ENCODE measurements around the gene SSBP3. TPM values are rescaled to one million over a fixed set of nuclear protein-coding genes. Genes with fewer than 3 reads are reported as not detected.
A peak's percentile ranks its signal among the peaks of the same experiment; 100 is the strongest.

The SSBP3 gene
- total and polyA plus RNA-seq, 2 of the 13 experiments (the other 11 are each of a cell fraction or from before 2014, with no cell fraction given), result 8.5 to 17.6 TPM

DNA sequence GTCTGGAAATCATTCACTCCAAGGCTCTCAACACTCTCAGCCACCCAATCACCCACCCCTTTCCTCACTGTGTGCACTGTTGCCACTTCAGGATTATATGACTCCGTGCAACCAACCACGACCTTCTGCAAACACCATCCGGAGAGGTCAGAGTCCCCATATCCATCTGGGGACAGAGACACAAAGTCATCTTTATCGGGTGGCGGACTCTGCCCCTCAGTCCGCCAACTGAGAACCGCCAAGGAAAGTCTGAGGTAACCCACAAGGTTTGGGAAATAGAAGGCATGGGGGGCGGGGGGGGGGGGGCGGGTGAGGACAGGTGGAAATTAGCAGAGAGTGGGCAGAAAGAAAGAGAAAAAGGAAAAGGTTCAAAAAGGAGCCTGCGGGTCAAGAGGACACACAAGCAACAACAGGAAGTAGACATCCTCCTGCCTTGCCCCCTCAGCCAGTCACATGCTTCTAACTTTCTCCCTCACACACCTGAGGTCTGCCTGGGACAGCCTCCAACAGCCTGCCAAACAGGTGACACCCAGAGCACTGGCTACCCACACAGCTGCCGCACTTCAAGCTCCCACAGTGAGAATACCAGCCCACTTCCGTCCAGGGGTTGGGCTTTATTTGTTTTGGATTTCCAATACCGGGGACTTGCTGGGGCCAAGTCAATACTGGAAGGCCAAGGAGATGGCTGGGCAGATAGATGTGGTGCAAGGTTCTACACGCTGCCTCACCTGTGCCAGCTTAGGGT is 58.1 kb downstream of the SSBP3 start (continued):
- TF ChIP-seq, protein P1, sequence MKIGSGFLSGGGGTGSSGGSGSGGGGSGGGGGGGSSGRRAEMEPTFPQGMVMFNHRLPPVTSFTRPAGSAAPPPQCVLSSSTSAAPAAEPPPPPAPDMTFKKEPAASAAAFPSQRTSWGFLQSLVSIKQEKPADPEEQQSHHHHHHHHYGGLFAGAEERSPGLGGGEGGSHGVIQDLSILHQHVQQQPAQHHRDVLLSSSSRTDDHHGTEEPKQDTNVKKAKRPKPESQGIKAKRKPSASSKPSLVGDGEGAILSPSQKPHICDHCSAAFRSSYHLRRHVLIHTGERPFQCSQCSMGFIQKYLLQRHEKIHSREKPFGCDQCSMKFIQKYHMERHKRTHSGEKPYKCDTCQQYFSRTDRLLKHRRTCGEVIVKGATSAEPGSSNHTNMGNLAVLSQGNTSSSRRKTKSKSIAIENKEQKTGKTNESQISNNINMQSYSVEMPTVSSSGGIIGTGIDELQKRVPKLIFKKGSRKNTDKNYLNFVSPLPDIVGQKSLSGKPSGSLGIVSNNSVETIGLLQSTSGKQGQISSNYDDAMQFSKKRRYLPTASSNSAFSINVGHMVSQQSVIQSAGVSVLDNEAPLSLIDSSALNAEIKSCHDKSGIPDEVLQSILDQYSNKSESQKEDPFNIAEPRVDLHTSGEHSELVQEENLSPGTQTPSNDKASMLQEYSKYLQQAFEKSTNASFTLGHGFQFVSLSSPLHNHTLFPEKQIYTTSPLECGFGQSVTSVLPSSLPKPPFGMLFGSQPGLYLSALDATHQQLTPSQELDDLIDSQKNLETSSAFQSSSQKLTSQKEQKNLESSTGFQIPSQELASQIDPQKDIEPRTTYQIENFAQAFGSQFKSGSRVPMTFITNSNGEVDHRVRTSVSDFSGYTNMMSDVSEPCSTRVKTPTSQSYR (CRISPR knock-in tag; IDR thresholded peaks at IDR 0.05; ENCODE audit: borderline replicate concordance), result no peak
- TF ChIP-seq, protein P2, sequence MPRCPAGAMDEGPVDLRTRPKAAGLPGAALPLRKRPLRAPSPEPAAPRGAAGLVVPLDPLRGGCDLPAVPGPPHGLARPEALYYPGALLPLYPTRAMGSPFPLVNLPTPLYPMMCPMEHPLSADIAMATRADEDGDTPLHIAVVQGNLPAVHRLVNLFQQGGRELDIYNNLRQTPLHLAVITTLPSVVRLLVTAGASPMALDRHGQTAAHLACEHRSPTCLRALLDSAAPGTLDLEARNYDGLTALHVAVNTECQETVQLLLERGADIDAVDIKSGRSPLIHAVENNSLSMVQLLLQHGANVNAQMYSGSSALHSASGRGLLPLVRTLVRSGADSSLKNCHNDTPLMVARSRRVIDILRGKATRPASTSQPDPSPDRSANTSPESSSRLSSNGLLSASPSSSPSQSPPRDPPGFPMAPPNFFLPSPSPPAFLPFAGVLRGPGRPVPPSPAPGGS (CRISPR knock-in tag; IDR thresholded peaks at IDR 0.05), result no peak
- TF ChIP-seq, protein P3, sequence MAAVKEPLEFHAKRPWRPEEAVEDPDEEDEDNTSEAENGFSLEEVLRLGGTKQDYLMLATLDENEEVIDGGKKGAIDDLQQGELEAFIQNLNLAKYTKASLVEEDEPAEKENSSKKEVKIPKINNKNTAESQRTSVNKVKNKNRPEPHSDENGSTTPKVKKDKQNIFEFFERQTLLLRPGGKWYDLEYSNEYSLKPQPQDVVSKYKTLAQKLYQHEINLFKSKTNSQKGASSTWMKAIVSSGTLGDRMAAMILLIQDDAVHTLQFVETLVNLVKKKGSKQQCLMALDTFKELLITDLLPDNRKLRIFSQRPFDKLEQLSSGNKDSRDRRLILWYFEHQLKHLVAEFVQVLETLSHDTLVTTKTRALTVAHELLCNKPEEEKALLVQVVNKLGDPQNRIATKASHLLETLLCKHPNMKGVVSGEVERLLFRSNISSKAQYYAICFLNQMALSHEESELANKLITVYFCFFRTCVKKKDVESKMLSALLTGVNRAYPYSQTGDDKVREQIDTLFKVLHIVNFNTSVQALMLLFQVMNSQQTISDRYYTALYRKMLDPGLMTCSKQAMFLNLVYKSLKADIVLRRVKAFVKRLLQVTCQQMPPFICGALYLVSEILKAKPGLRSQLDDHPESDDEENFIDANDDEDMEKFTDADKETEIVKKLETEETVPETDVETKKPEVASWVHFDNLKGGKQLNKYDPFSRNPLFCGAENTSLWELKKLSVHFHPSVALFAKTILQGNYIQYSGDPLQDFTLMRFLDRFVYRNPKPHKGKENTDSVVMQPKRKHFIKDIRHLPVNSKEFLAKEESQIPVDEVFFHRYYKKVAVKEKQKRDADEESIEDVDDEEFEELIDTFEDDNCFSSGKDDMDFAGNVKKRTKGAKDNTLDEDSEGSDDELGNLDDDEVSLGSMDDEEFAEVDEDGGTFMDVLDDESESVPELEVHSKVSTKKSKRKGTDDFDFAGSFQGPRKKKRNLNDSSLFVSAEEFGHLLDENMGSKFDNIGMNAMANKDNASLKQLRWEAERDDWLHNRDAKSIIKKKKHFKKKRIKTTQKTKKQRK (IDR thresholded peaks at IDR 0.05; ENCODE audit: low read length), result no peak
- TF ChIP-seq, protein P4, sequence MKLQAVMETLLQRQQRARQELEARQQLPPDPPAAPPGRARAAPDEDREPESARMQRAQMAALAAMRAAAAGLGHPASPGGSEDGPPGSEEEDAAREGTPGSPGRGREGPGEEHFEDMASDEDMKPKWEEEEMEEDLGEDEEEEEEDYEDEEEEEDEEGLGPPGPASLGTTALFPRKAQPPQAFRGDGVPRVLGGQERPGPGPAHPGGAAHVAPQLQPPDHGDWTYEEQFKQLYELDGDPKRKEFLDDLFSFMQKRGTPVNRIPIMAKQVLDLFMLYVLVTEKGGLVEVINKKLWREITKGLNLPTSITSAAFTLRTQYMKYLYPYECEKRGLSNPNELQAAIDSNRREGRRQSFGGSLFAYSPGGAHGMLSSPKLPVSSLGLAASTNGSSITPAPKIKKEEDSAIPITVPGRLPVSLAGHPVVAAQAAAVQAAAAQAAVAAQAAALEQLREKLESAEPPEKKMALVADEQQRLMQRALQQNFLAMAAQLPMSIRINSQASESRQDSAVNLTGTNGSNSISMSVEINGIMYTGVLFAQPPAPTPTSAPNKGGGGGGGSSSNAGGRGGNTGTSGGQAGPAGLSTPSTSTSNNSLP (IDR thresholded peaks at IDR 0.05; ENCODE audit: low read depth, low read length), result no peak; the same call in 1 of the 2 replicates
- no peak for TF ChIP-seq NFIB (CRISPR knock-in tag; IDR thresholded peaks at IDR 0.05; ENCODE audit: borderline replicate concordance)
- TF ChIP-seq HDAC2 (CRISPR knock-in tag; IDR thresholded peaks at IDR 0.05), result peak; percentile 59
- TF ChIP-seq ZMYM4 (CRISPR knock-in tag; IDR thresholded peaks at IDR 0.05), result 0 out of 2 replicates have a peak, but pooled peaks have one; percentile 23
- peak; percentile 42; the same call in 1 of the 2 replicates for TF ChIP-seq HOXA3 (CRISPR knock-in tag; IDR thresholded peaks at IDR 0.05)
- TF ChIP-seq CEBPB (IDR thresholded peaks at IDR 0.05; ENCODE audit: borderline replicate concordance, low read depth, low read length), result 0 out of 2 replicates have a peak, but pooled peaks have one; percentile 14
- no peak for TF ChIP-seq ZBTB3 (CRISPR knock-in tag; IDR thresholded peaks at IDR 0.05; ENCODE audit: borderline replicate concordance, low read depth)
- TF ChIP-seq CBFB (CRISPR knock-in tag; IDR thresholded peaks at IDR 0.05), result no peak
- no peak for TF ChIP-seq ZNF557 (CRISPR knock-in tag; IDR thresholded peaks at IDR 0.05)
- TF ChIP-seq MYC (CRISPR knock-in tag; IDR thresholded peaks at IDR 0.05; ENCODE audit: borderline replicate concordance), result no peak; the same call in 1 of the 2 replicates
- no peak for TF ChIP-seq ZNF382 (CRISPR knock-in tag; IDR thresholded peaks at IDR 0.05; ENCODE audit: borderline replicate concordance)
- no peak for TF ChIP-seq ZNF326 (CRISPR knock-in tag; IDR thresholded peaks at IDR 0.05; ENCODE audit: borderline replicate concordance)
- TF ChIP-seq, protein P5, sequence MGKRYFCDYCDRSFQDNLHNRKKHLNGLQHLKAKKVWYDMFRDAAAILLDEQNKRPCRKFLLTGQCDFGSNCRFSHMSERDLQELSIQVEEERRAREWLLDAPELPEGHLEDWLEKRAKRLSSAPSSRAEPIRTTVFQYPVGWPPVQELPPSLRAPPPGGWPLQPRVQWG (CRISPR knock-in tag; IDR thresholded peaks at IDR 0.05; ENCODE audit: borderline replicate concordance, low read depth), result no peak
